ENCODE data around the gene DACT1.

Gene DACT1

GRCh38 chr14:58677517-58677916 is 39.8 kb downstream of the DACT1 start:
- Histone ChIP-seq H4K20me1 (ENCODE audit: insufficient read depth, low read length) (no peaks in the 10 kb centered on the region), H3K9ac (ENCODE audit: low read length) (no peak overlapping the region), H3K27ac (ENCODE audit: low read depth, low read length, poor library complexity, severe bottlenecking) (no peak overlapping the region), H3K4me2 (ENCODE audit: low read length) (no peak overlapping the region), H2AFZ (ENCODE audit: low read length) (no peak overlapping the region), H3F3A (ENCODE audit: insufficient read depth, low read length) (no peaks in the 10 kb centered on the region), H3K9me3 (ENCODE audit: low read length) (no peaks in the 10 kb centered on the region), H3K79me2 (ENCODE audit: insufficient read depth, low read length) (no peaks in the 10 kb centered on the region), H3K27me3 (ENCODE audit: insufficient read depth, low read length) (no peaks in the 10 kb centered on the region), H3K4me1 (ENCODE audit: insufficient read depth, low read length, severe bottlenecking) (no peaks in the 10 kb centered on the region), H3K9me2 (ENCODE audit: low read depth, low read length) (no peaks in the 10 kb centered on the region), H3K36me3 (ENCODE audit: insufficient read depth, low read length) (no peaks in the 10 kb centered on the region), H3K4me3 (ENCODE audit: low read depth, low read length, poor library complexity, severe bottlenecking) (no peak overlapping the region)
- TF ChIP-seq EZH2 (IDR thresholded peaks at IDR 0.05; ENCODE audit: borderline replicate concordance, low read length) (no peak), CTCF (IDR thresholded peaks at IDR 0.05; ENCODE audit: low read length) (no peak)

GRCh38 chr14:58677996-58678395 is 40.2 kb downstream of the DACT1 start:
- Histone ChIP-seq H3K9ac (ENCODE audit: low read length) (no peak overlapping the region), H3K9me3 (ENCODE audit: low read length) (no peaks in the 10 kb centered on the region), H3K27ac (ENCODE audit: low read depth, low read length, poor library complexity, severe bottlenecking) (no peak overlapping the region), H4K20me1 (ENCODE audit: insufficient read depth, low read length) (no peaks in the 10 kb centered on the region), H3K36me3 (ENCODE audit: insufficient read depth, low read length) (no peaks in the 10 kb centered on the region), H3K4me1 (ENCODE audit: insufficient read depth, low read length, severe bottlenecking) (no peaks in the 10 kb centered on the region), H3K9me2 (ENCODE audit: low read depth, low read length) (no peaks in the 10 kb centered on the region), H3K4me3 (ENCODE audit: low read depth, low read length, poor library complexity, severe bottlenecking) (no peak overlapping the region), H2AFZ (ENCODE audit: low read length) (no peak overlapping the region), H3K79me2 (ENCODE audit: insufficient read depth, low read length) (no peaks in the 10 kb centered on the region), H3F3A (ENCODE audit: insufficient read depth, low read length) (no peaks in the 10 kb centered on the region), H3K4me2 (ENCODE audit: low read length) (no peak overlapping the region), H3K27me3 (ENCODE audit: insufficient read depth, low read length) (no peaks in the 10 kb centered on the region)
- TF ChIP-seq EZH2 (IDR thresholded peaks at IDR 0.05; ENCODE audit: borderline replicate concordance, low read length) (no peak), CTCF (IDR thresholded peaks at IDR 0.05; ENCODE audit: low read length) (no peak)

GRCh38 chr14:58680698-58681097 is 42.9 kb downstream of the DACT1 start:
- no peaks in the 10 kb centered on the region for H3K9me3 ChIP-seq (ENCODE audit: low read length)
- H3K27me3 ChIP-seq (ENCODE audit: insufficient read depth, low read length), result no peaks in the 10 kb centered on the region
- H3K36me3 ChIP-seq (ENCODE audit: insufficient read depth, low read length), result no peaks in the 10 kb centered on the region
- H4K20me1 ChIP-seq (ENCODE audit: insufficient read depth, low read length), result no peaks in the 10 kb centered on the region
- no peak overlapping the region for H3K4me2 ChIP-seq (ENCODE audit: low read length)
- no peaks in the 10 kb centered on the region for H3K79me2 ChIP-seq (ENCODE audit: insufficient read depth, low read length)
- H3K27ac ChIP-seq (ENCODE audit: low read depth, low read length, poor library complexity, severe bottlenecking), result no peak overlapping the region
- H3F3A ChIP-seq (ENCODE audit: insufficient read depth, low read length), result no peaks in the 10 kb centered on the region
- no peak overlapping the region for H3K9ac ChIP-seq (ENCODE audit: low read length)
- H3K9me2 ChIP-seq (ENCODE audit: low read depth, low read length), result no peaks in the 10 kb centered on the region
- no peak overlapping the region for H3K4me3 ChIP-seq (ENCODE audit: low read depth, low read length, poor library complexity, severe bottlenecking)
- H2AFZ ChIP-seq (ENCODE audit: low read length), result no peak overlapping the region
- no peaks in the 10 kb centered on the region for H3K4me1 ChIP-seq (ENCODE audit: insufficient read depth, low read length, severe bottlenecking)
- TF ChIP-seq CTCF (IDR thresholded peaks at IDR 0.05; ENCODE audit: low read length) (no peak), EZH2 (IDR thresholded peaks at IDR 0.05; ENCODE audit: borderline replicate concordance, low read length) (no peak)
